Measurements from ENCODE around the gene FGGY. TPM values are rescaled to one million over a fixed set of nuclear protein-coding genes. Genes with fewer than 3 reads are reported as not detected.

FGGY gene
- total RNA-seq, 1 experiment from 2014 or later, result 14.6 TPM

GRCh38 chr1:59293849-59294248 lies 3.0 kb upstream of the FGGY start:
- Histone ChIP-seq H3K56ac (ENCODE audit: insufficient read length, low read depth, low read length) (no peak overlapping the region), H4K20me1 (ENCODE audit: control insufficient read depth, insufficient read depth, insufficient read length) (no peaks in the 10 kb centered on the region), H3T11ph (ENCODE audit: low read length) (no peak overlapping the region), H3K79me2 (ENCODE audit: insufficient read depth, low read length) (no peaks in the 10 kb centered on the region), H2BK15ac (ENCODE audit: low read depth, low read length) (no peak overlapping the region), H2BK20ac (ENCODE audit: low read depth, low read length, poor library complexity, severe bottlenecking) (no peak overlapping the region), H3K23ac (ENCODE audit: insufficient read length, low read depth, low read length) (no peak overlapping the region), H3K23me2 (ENCODE audit: insufficient read length, low read depth, low read length, poor library complexity, severe bottlenecking) (peaks cover 2% of the 10 kb centered on the region), H3K9ac (ENCODE audit: extremely low read depth, insufficient read length, low read length) (no peak overlapping the region), H2BK12ac (ENCODE audit: insufficient read length, low read depth, low read length) (no peak overlapping the region), H4K5ac (ENCODE audit: insufficient read length, low read depth, low read length) (no peak overlapping the region), H2BK5ac (ENCODE audit: insufficient read length, low read length) (no peak overlapping the region), H3K9me3 (ENCODE audit: control insufficient read depth, low read depth, low read length) (no peaks in the 10 kb centered on the region), H3K4ac (ENCODE audit: low read depth, low read length) (no peak overlapping the region), H2AK5ac (ENCODE audit: insufficient read length, low read length) (no peak overlapping the region), H3K4me1 (ENCODE audit: insufficient read depth, low read length) (0 out of 2 replicates have a peak, but pooled peaks cover 4% of the 10 kb centered on the region), H2AFZ (ENCODE audit: low read length) (no peak overlapping the region), H4K8ac (replicated peaks; ENCODE audit: insufficient read length, low read depth, low read length) (no peak overlapping the region), H3K4me2 (ENCODE audit: insufficient read depth, insufficient read length, low read length) (no peak overlapping the region), H3K79me1 (ENCODE audit: insufficient read depth, low read depth, low read length, poor library complexity, severe bottlenecking) (no peaks in the 10 kb centered on the region), H3K27ac (ENCODE audit: insufficient read length, low read depth, low read length) (no peak overlapping the region), H3K18ac (ENCODE audit: insufficient read length, low read depth, low read length) (no peak overlapping the region), H3K14ac (ENCODE audit: insufficient read depth, low read length) (no peak overlapping the region), H4K91ac (ENCODE audit: insufficient read length, low read depth, low read length) (no peak overlapping the region), H3K27me3 (ENCODE audit: insufficient read depth, low read length) (no peaks in the 10 kb centered on the region), H2BK120ac (ENCODE audit: low read depth, low read length, poor library complexity, severe bottlenecking) (no peak overlapping the region)
- WGBS (ENCODE audit: extremely low coverage, insufficient read length, low lambda C conversion rate), result no CpG with 5 or more reads among the region's 12 CpGs
- DNase-seq, result no peak
- H3K27me3 Mint-ChIP-seq (ENCODE audit: low read depth), result peaks cover 2% of the 10 kb centered on the region; the same call in 1 of the 2 replicates
- no peak overlapping the region for H3K4me3 Mint-ChIP-seq
- H3K27ac Mint-ChIP-seq, result no peak overlapping the region
- H3K36me3 Mint-ChIP-seq (ENCODE audit: insufficient read depth in 1 of 3, low read depth in 3 of 3), result peaks cover 0 to 1% (median 0%) of the 10 kb centered on the region in 3 experiments; a peak in 2 of 7 replicates
- TF ChIP-seq CTCF (conservative IDR thresholded peaks at IDR 0.05), result no peak
- peaks cover 18 to 22% of the 10 kb centered on the region in 2 experiments for H3K4me1 Mint-ChIP-seq
- H3K9me3 Mint-ChIP-seq, result no peaks in the 10 kb centered on the region
